Urinary bladder (tissue), 4 donors: ENCODE measurements around the gene SRGAP3. TPM values are rescaled to one million over a fixed set of nuclear protein-coding genes. Genes with fewer than 3 reads are reported as not detected.

ENCODE experiments used
- DNase-seq: peaks from one replicate; pipeline ENCODE4 v3.0.0-alpha.2; 2015; ENCODE audit errors: extremely low spot score
- H3K27ac ChIP-seq: one replicate; pipeline ENCODE4 v1.5.1; 2013; ENCODE audit warnings: low read depth, mild to moderate bottlenecking, moderate library complexity
- H3K36me3 ChIP-seq: one replicate; pipeline ENCODE4 v1.6.1; 2013; ENCODE audit warnings: mild to moderate bottlenecking, moderate library complexity; ENCODE audit not compliant: insufficient read depth
- H3K4me1 ChIP-seq: one replicate; pipeline ENCODE4 v1.6.1; 2013; ENCODE audit warnings: mild to moderate bottlenecking, moderate library complexity; ENCODE audit not compliant: insufficient read depth
- H3K4me3 ChIP-seq: one replicate; pipeline ENCODE4 v1.5.1; 2013; ENCODE audit warnings: low read depth, low read length
- WGBS: extraction: QIAGEN DNeasy Blood & Tissue Kit; methylation state at CpG from one replicate; pipeline ENCODE4 v1.1.7; 2013; 5-methylcytosine and 5-hydroxymethylcytosine counted together
- polyA plus RNA-seq: library from polyadenylated mRNA; stranded (reverse); fragments of 200-250 nt; gene quantifications from one replicate; pipeline ENCODE4 v1.2.3, GENCODE V29; 2013
- total RNA-seq: library from RNA; depleted of rRNA; stranded (reverse); fragments of >200 nt; gene quantifications from one replicate; pipeline ENCODE4 v1.2.3, GENCODE V29; 2014
- donor health status: healthy with polysubstance abuse.
- donor health status: healthy.

SRGAP3 gene
- total and polyA plus RNA-seq, 2 donors = 3.1 to 21.4 TPM

DNA sequence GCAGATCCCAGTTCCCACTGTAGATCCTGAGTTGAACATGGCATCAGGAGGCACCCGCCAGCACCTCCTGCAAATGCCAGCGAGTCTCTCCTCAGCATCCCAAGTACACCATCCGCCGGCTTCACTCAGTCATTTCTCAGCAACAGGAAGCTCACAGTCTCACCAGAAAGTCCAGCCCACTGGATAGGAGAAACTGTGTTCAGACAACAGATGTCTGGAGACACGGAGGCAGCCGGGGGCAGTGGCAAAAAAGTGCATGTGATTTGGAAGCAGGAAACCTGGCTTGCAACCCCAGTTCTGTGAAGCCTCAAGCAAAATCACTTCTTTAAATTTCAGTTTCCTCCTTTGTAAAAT lies 68.7 kb downstream of the SRGAP3 start:
- 67% methylated on average over 6 of the region's 6 CpGs for WGBS

GRCh38 chr3:9179826-9180763 lies 69.4 kb downstream of the SRGAP3 start:
- Histone ChIP-seq H3K27ac (no peak overlapping the region), H3K36me3 (no peaks in the 10 kb centered on the region), H3K4me1 (no peaks in the 10 kb centered on the region), H3K4me3 (no peak overlapping the region)
- no peak for DNase-seq
- 81% methylated on average over 17 of the region's 17 CpGs for WGBS

More for the DNA sequence above, 68.7 kb downstream of the SRGAP3 start:
- no peak for DNase-seq
- Histone ChIP-seq H3K27ac (no peak overlapping the region), H3K4me3 (no peak overlapping the region), H3K4me1 (no peaks in the 10 kb centered on the region), H3K36me3 (no peaks in the 10 kb centered on the region)

- WGBS = 87% methylated on average over 6 of the region's 6 CpGs
- Histone ChIP-seq H3K4me1 (no peaks in the 10 kb centered on the region), H3K27ac (no peak overlapping the region), H3K36me3 (no peaks in the 10 kb centered on the region), H3K4me3 (no peak overlapping the region)
- no peak for DNase-seq
Measured at GRCh38 chr3:9178697-9179096, 70.7 kb downstream of the SRGAP3 start.

DNA sequence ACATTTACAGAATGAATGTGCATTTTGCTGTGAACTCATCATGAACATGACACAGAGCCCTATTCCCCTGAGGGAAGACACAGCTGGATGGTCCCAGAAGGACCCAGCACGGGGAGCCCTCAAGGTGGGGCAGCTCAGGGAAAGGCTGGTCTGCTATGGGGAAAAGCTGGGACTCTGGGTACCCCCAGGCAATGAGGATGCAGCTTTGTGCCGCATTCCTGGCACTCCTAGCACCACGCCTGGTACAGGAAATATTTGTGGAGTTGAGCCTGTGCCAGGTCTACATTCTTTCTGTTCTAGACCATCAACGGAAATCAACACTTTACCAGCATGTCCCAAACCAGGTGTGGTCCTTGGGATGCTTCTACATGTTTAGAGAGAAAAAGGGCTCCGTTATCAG lies 74.0 kb downstream of the SRGAP3 start:
- H3K36me3 ChIP-seq = no peaks in the 10 kb centered on the region
- H3K27ac ChIP-seq = no peak overlapping the region
- H3K4me1 ChIP-seq = no peaks in the 10 kb centered on the region
- no peak overlapping the region for H3K4me3 ChIP-seq
- WGBS = 69% methylated on average over 5 of the region's 5 CpGs
- no peak for DNase-seq

DNA sequence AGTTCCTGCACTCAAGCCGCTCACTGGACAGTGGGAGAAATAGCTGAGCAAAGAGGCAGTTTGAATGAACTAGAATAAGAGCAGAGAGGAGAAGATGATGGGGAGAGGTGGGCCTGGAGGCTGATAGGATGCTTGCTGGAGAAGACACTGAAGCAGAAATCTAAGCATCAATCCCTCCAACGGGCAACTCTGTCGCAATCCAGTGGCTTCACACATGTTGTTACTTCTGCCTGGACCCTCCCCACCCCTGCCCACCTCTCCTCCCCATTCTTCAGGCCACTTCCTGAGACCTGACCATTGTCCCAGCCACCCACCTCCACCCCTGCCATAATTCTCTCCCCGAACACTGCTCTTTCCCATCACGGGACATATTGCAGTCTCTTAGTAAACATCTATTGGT lies 76.0 kb downstream of the SRGAP3 start:
- WGBS = 66% methylated on average over 5 of the region's 5 CpGs
- Histone ChIP-seq H3K36me3 (no peaks in the 10 kb centered on the region), H3K27ac (no peak overlapping the region), H3K4me3 (no peak overlapping the region), H3K4me1 (no peaks in the 10 kb centered on the region)
- DNase-seq = no peak

- DNase-seq = no peak
- no peaks in the 10 kb centered on the region for H3K36me3 ChIP-seq
- H3K4me3 ChIP-seq = no peak overlapping the region
- no peaks in the 10 kb centered on the region for H3K4me1 ChIP-seq
- 49% methylated on average over 11 of the region's 11 CpGs for WGBS
- H3K27ac ChIP-seq = no peak overlapping the region
Measured at GRCh38 chr3:9172851-9173321, 76.6 kb downstream of the SRGAP3 start.

GRCh38 chr3:9170851-9171160 lies 78.6 kb downstream of the SRGAP3 start:
- DNase-seq = no peak
- H3K4me1 ChIP-seq = no peaks in the 10 kb centered on the region
- no peak overlapping the region for H3K27ac ChIP-seq
- no peaks in the 10 kb centered on the region for H3K36me3 ChIP-seq
- H3K4me3 ChIP-seq = no peak overlapping the region
- WGBS = 96% methylated on average over 5 of the region's 5 CpGs

DNA sequence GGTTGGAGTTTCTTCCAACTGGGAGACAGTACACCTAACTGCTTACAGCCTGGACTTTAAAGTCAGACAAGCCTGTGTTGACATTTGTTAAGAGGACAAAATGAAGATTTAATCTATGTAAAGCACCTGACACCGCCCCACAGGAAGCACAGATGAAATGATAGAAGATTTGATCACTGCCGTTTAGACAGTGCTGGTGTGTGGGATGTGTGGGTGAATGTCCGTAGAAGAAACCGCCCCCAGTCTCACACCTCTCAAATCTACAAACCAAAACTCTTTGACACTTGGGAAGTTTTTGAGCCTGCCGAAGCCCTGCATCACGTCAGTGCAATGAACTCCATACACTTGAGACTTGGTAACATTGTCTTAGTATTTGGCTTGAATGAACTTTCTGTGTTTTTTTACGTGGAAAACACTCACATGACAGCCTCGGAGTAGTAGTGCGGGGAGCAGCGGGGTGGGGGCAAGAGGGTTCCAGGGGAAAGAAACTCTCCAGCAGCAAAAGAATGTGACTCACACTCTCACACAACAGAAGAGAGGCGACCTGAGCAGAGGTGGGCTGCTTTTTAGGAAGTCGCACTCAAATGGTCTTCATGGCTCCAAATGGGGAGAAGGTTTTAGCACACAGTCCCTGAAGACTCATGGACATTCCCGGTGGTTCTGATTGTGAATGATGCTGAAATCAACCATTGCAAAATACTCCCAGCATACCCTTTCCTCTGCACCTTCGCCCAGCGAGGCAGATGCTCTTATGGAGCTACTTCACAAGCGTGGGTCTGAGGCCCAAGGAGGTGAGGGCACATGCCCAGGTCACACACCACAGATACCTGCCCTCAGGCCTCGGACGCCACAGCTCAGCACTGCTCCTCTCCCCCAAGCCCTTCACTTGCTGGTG lies 79.2 kb downstream of the SRGAP3 start:
- no peak for DNase-seq
- no peaks in the 10 kb centered on the region for H3K4me1 ChIP-seq
- H3K4me3 ChIP-seq = no peak overlapping the region
- H3K27ac ChIP-seq = no peak overlapping the region
- H3K36me3 ChIP-seq = no peaks in the 10 kb centered on the region
- 86% methylated on average over 18 of the region's 18 CpGs for WGBS

DNA sequence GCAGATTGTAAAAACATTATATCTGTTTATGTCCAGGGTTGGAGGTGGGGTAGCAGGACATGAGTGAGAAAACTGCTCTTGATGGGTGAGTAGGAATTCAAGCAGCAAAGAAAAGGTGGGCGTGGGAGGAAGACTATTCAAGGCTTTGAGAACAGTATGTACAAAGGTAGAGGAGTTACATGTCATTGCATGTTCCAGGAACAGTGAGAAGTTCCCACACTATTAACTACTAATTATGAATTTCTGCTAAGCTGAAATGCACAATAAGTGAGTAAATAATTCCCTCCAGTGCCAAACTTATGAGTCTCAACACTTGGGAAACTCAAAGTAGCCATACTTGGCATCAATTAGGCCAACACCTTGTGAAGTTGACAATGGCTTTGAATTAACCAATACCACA lies 80.1 kb downstream of the SRGAP3 start:
- 91% methylated on average over 1 of the region's 1 CpG for WGBS
- H3K27ac ChIP-seq = no peak overlapping the region
- H3K4me3 ChIP-seq = no peak overlapping the region
- H3K36me3 ChIP-seq = no peaks in the 10 kb centered on the region
- no peaks in the 10 kb centered on the region for H3K4me1 ChIP-seq
- DNase-seq = no peak

- H3K27ac ChIP-seq = no peak overlapping the region
- H3K36me3 ChIP-seq = no peaks in the 10 kb centered on the region
- 59% methylated on average over 8 of the region's 8 CpGs for WGBS
- no peak overlapping the region for H3K4me3 ChIP-seq
- no peak for DNase-seq
- no peaks in the 10 kb centered on the region for H3K4me1 ChIP-seq
Measured at GRCh38 chr3:9168241-9168741, 81.2 kb downstream of the SRGAP3 start.

DNA sequence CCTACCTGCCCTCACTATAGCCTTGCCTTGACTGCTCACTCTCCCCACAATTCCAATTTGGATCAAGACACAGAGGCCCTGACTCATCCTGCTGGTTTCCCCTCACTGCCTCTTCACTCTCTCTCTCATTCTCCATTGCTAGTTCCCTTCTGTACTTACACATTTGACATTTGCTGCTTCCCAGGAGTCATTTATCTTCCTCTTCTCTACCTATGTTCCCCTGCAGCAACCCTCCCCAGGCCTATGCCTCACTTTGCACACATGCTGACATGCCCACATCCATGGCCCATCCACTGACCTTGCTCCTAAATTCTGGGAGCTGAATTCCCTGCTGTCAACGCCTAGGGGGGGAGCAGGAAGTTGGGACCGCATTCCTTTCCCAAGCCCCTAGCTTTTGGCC lies 82.2 kb downstream of the SRGAP3 start:
- no peak overlapping the region for H3K4me3 ChIP-seq
- 73% methylated on average over 2 of the region's 2 CpGs for WGBS
- no peak overlapping the region for H3K27ac ChIP-seq
- H3K4me1 ChIP-seq = no peaks in the 10 kb centered on the region
- H3K36me3 ChIP-seq = no peaks in the 10 kb centered on the region
- DNase-seq = no peak

DNA sequence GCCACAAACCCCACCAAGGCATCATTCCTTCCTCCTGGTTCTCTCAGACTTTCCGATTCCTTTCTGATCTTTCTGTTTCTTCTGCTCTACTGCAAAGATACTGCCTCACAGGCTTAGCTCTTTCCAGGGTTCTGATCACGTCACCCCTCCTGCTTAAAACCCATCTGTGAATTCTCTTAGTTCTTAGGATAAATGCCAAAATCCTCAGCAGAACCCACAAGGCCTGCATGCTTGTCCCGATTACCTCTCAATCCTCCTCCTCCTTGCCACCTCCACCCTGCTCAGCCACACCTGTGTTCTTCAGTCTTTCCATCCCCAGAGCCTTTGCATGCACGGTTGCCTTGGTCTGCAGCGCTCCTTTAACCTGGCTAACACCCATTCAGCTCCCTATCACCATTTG lies 84.0 kb downstream of the SRGAP3 start:
- Histone ChIP-seq H3K27ac (no peak overlapping the region), H3K36me3 (no peaks in the 10 kb centered on the region), H3K4me3 (no peak overlapping the region), H3K4me1 (no peaks in the 10 kb centered on the region)
- DNase-seq = no peak
- WGBS = 87% methylated on average over 5 of the region's 5 CpGs

DNA sequence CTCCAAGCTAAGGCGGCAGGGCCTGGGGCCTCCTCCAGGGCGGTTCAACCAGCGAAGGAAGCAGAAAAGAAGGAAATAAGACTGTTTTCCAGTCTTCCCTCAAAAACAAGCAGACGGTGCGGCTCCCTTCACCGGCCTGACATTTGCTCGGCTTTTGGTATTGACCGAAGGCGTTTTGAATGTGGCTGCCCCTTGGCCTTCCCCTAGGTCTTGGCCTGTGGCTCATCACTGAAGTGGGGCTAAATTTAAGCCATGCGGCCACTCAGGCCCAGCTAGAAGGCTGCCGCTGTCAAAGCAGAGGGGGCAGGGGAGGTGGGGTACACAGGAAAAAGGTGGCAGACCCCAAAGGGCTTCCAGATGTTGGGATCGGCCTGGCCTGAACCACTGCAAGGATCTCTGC lies 86.2 kb downstream of the SRGAP3 start:
- DNase-seq = no peak
- no peak overlapping the region for H3K4me3 ChIP-seq
- no peak overlapping the region for H3K27ac ChIP-seq
- H3K36me3 ChIP-seq = no peaks in the 10 kb centered on the region
- no peaks in the 10 kb centered on the region for H3K4me1 ChIP-seq
- whole genome bisulfite sequencing = 88% methylated on average over 12 of the region's 12 CpGs

- WGBS = 93% methylated on average over 1 of the region's 1 CpG
- H3K4me3 ChIP-seq = no peak overlapping the region
- H3K36me3 ChIP-seq = no peaks in the 10 kb centered on the region
- no peak overlapping the region for H3K27ac ChIP-seq
- H3K4me1 ChIP-seq = no peaks in the 10 kb centered on the region
- no peak for DNase-seq
Measured at GRCh38 chr3:9161811-9162210, 87.6 kb downstream of the SRGAP3 start.
